GM23338 (cell line): ENCODE results near the gene TLR9. TPM values are rescaled to one million over a fixed set of nuclear protein-coding genes. Genes with fewer than 3 reads are reported as not detected.

Source experiments
- ATAC-seq: fragments of 200-7000 bp; cut with Tn5 transposase; 3 replicates; pipeline ENCODE4 v1.9.1; 2020
- DNase-seq: peaks from one replicate; pipeline ENCODE4 v3.0.0-alpha.2; 2015; ENCODE audit warnings: low spot score
- H2AFZ ChIP-seq: fragments of 200-600 bp; sonication (generic); 2 replicates; pipeline ENCODE4 v1.8.0; 2016; ENCODE audit warnings: antibody characterized with exemption, mild to moderate bottlenecking, moderate library complexity
- H3F3A ChIP-seq: fragments of 200-600 bp; sonication (generic); replicated peaks from 2 replicates; pipeline ENCODE4 v1.8.0; 2017; ENCODE audit warnings: antibody characterized with exemption, mixed run types, low read depth
- H3K27ac ChIP-seq: fragments of 200-600 bp; sonication (generic); 2 replicates; pipeline ENCODE4 v1.6.1; 2016; ENCODE audit warnings: low read depth
- H3K27me3 ChIP-seq: fragments of 200-600 bp; sonication (generic); 2 replicates; pipeline ENCODE4 v1.8.0; 2016; ENCODE audit warnings: mild to moderate bottlenecking, mixed run types, moderate library complexity; ENCODE audit not compliant: insufficient read depth
- H3K36me3 ChIP-seq: fragments of 200-600 bp; sonication (generic); 2 replicates; pipeline ENCODE4 v1.8.0; 2016; ENCODE audit warnings: mild to moderate bottlenecking; ENCODE audit not compliant: insufficient read depth
- H3K4me1 ChIP-seq: fragments of 200-600 bp; sonication (generic); 2 replicates; pipeline ENCODE4 v1.8.0; 2016; ENCODE audit warnings: mild to moderate bottlenecking, moderate library complexity; ENCODE audit not compliant: insufficient read depth
- H3K4me2 ChIP-seq: fragments of 200-600 bp; sonication (generic); 2 replicates; pipeline ENCODE4 v1.7.1; 2017; ENCODE audit warnings: mixed run types
- H3K4me3 ChIP-seq: fragments of 200-600 bp; sonication (generic); 2 replicates; pipeline ENCODE4 v1.6.1; 2016; ENCODE audit warnings: mixed run types
- H3K79me2 ChIP-seq: fragments of 200-600 bp; sonication (generic); replicated peaks from 2 replicates; pipeline ENCODE4 v1.8.0; 2017; ENCODE audit warnings: mild to moderate bottlenecking; ENCODE audit not compliant: insufficient read depth
- H3K9me2 ChIP-seq: fragments of 200-600 bp; sonication (generic); 2 replicates; pipeline ENCODE4 v1.8.0; 2017; ENCODE audit not compliant: insufficient read depth
- H4K20me1 ChIP-seq: fragments of 200-600 bp; sonication (generic); replicated peaks from 2 replicates; pipeline ENCODE4 v1.8.0; 2017; ENCODE audit warnings: mild to moderate bottlenecking; ENCODE audit not compliant: insufficient read depth
- H3K27ac Mint-ChIP-seq: 2 replicates; pipeline ENCODE4 v1.8.0; 2020; ENCODE audit warnings: inconsistent platforms, mild to moderate bottlenecking, moderate library complexity, mixed read lengths
- H3K27me3 Mint-ChIP-seq: 3 replicates; pipeline ENCODE4 v1.8.0; 2022; ENCODE audit warnings: low read depth, mild to moderate bottlenecking, moderate library complexity, mixed read lengths, inconsistent platforms; ENCODE audit not compliant: insufficient read depth, poor library complexity
- H3K36me3 Mint-ChIP-seq: 3 replicates; pipeline ENCODE4 v1.8.0; 2021; ENCODE audit warnings: low read depth, mild to moderate bottlenecking, inconsistent platforms, moderate library complexity, mixed read lengths
- H3K4me1 Mint-ChIP-seq: 3 replicates; pipeline ENCODE4 v1.8.0; 2020; ENCODE audit warnings: mild to moderate bottlenecking, inconsistent platforms, mixed read lengths
- H3K4me3 Mint-ChIP-seq: 3 replicates; pipeline ENCODE4 v1.8.0; 2021; ENCODE audit warnings: moderate library complexity, mild to moderate bottlenecking, inconsistent platforms, mixed read lengths
- H3K9me3 Mint-ChIP-seq: 3 replicates; pipeline ENCODE4 v1.8.0; 2020; ENCODE audit warnings: moderate library complexity, mild to moderate bottlenecking, inconsistent platforms, mixed read lengths
- CREB1 ChIP-seq: fragments of 250-450 bp; sonication (Bioruptor Pico); IDR thresholded peaks from 2 replicates; pipeline ENCODE4 v1.5.0; 2020; ENCODE audit warnings: low read depth, mild to moderate bottlenecking, moderate library complexity
- ETS1 ChIP-seq: IDR thresholded peaks from 2 replicates; pipeline ENCODE4 v1.6.1; 2016; ENCODE audit warnings: antibody characterized with exemption
- EZH2 ChIP-seq: fragments of 200-600 bp; sonication (generic); IDR thresholded peaks from one replicate; pipeline ENCODE4 v1.8.0; 2017; ENCODE audit warnings: antibody characterized with exemption, mild to moderate bottlenecking, low read depth; ENCODE audit not compliant: unreplicated experiment
- EZH2phosphoT487 ChIP-seq: fragments of 200-600 bp; sonication (generic); IDR thresholded peaks from one replicate; pipeline ENCODE4 v1.8.1; 2018; ENCODE audit warnings: antibody characterized with exemption; ENCODE audit not compliant: unreplicated experiment
- JUNB ChIP-seq: IDR thresholded peaks from one replicate; pipeline ENCODE4 v1.6.1; 2016; ENCODE audit warnings: antibody characterized with exemption; ENCODE audit not compliant: unreplicated experiment
- POLR2AphosphoS5 ChIP-seq: IDR thresholded peaks from 2 replicates; pipeline ENCODE4 v1.6.1; 2016; ENCODE audit warnings: antibody characterized with exemption, low read depth
- STAT1 ChIP-seq: IDR thresholded peaks from one replicate; pipeline ENCODE4 v1.6.1; 2016; ENCODE audit warnings: antibody characterized with exemption; ENCODE audit not compliant: unreplicated experiment
- ZNF114 ChIP-seq: fragments of 250-450 bp; sonication (Bioruptor Pico); IDR thresholded peaks from 2 replicates; pipeline ENCODE4 v1.5.0; 2020; ENCODE audit warnings: mild to moderate bottlenecking, moderate library complexity
- polyA plus RNA-seq: library from polyadenylated mRNA; unstranded; fragments of >200 nt; fragmentation: Nextera tagmentation; extraction: Ambion mirVana; gene quantifications from 2 replicates; pipeline ENCODE4 v1.2.1, GENCODE V29; 2016
- total RNA-seq: library from RNA; depleted of rRNA; stranded (reverse); fragments of >200 nt; shearing (Covaris generic); gene quantifications from 2 replicates; pipeline ENCODE4 v1.2.3, GENCODE V29; 2014
- TF ChIP-seq, protein P1 (sequence below): fragments of 250-450 bp; sonication (Bioruptor Pico); IDR thresholded peaks from 2 replicates; pipeline ENCODE4 v1.5.0; 2020; ENCODE audit warnings: mild to moderate bottlenecking, moderate library complexity

Gene TLR9
- total and polyA plus RNA-seq, 2 experiments from 2014 or later, result not detected

GRCh38 chr3:52210037-52210436, 15.4 kb downstream of the TLR9 start (continued):
- TF ChIP-seq, protein P1, sequence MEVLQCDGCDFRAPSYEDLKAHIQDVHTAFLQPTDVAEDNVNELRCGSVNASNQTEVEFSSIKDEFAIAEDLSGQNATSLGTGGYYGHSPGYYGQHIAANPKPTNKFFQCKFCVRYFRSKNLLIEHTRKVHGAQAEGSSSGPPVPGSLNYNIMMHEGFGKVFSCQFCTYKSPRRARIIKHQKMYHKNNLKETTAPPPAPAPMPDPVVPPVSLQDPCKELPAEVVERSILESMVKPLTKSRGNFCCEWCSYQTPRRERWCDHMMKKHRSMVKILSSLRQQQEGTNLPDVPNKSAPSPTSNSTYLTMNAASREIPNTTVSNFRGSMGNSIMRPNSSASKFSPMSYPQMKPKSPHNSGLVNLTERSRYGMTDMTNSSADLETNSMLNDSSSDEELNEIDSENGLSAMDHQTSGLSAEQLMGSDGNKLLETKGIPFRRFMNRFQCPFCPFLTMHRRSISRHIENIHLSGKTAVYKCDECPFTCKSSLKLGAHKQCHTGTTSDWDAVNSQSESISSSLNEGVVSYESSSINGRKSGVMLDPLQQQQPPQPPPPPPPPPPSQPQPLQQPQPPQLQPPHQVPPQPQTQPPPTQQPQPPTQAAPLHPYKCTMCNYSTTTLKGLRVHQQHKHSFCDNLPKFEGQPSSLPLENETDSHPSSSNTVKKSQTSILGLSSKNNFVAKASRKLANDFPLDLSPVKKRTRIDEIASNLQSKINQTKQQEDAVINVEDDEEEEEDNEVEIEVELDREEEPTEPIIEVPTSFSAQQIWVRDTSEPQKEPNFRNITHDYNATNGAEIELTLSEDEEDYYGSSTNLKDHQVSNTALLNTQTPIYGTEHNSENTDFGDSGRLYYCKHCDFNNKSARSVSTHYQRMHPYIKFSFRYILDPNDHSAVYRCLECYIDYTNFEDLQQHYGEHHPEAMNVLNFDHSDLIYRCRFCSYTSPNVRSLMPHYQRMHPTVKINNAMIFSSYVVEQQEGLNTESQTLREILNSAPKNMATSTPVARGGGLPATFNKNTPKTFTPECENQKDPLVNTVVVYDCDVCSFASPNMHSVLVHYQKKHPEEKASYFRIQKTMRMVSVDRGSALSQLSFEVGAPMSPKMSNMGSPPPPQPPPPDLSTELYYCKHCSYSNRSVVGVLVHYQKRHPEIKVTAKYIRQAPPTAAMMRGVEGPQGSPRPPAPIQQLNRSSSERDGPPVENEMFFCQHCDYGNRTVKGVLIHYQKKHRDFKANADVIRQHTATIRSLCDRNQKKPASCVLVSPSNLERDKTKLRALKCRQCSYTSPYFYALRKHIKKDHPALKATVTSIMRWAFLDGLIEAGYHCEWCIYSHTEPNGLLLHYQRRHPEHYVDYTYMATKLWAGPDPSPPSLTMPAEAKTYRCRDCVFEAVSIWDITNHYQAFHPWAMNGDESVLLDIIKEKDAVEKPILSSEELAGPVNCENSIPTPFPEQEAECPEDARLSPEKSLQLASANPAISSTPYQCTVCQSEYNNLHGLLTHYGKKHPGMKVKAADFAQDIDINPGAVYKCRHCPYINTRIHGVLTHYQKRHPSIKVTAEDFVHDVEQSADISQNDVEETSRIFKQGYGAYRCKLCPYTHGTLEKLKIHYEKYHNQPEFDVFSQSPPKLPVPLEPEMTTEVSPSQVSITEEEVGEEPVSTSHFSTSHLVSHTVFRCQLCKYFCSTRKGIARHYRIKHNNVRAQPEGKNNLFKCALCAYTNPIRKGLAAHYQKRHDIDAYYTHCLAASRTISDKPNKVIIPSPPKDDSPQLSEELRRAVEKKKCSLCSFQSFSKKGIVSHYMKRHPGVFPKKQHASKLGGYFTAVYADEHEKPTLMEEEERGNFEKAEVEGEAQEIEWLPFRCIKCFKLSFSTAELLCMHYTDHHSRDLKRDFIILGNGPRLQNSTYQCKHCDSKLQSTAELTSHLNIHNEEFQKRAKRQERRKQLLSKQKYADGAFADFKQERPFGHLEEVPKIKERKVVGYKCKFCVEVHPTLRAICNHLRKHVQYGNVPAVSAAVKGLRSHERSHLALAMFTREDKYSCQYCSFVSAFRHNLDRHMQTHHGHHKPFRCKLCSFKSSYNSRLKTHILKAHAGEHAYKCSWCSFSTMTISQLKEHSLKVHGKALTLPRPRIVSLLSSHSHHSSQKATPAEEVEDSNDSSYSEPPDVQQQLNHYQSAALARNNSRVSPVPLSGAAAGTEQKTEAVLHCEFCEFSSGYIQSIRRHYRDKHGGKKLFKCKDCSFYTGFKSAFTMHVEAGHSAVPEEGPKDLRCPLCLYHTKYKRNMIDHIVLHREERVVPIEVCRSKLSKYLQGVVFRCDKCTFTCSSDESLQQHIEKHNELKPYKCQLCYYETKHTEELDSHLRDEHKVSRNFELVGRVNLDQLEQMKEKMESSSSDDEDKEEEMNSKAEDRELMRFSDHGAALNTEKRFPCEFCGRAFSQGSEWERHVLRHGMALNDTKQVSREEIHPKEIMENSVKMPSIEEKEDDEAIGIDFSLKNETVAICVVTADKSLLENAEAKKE (CRISPR knock-in tag), result no peak
- no peak for TF ChIP-seq ETS1
- no peak for TF ChIP-seq JUNB
- TF ChIP-seq EZH2, result no peak
- TF ChIP-seq CREB1 (CRISPR knock-in tag), result no peak
- TF ChIP-seq EZH2phosphoT487, result no peak
- TF ChIP-seq STAT1, result no peak

DNA sequence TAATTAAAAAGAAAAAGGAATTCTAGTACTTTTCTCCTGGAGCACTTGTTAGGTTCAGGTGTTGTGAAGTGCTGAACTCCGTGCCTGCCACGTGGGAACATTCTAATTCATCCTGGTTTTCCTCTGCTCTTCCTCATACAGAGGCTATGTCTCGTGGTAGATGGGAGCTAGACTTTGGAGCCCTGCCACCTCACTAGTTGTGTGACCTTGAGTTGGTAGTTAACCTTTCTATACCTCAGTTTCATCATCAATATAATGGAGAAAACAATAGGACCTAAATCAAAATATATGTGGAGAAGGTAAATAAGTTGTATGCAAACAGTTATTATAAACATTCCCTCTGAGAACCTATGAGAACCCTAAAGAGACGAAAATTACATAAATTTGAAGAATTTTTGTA, 16.9 kb downstream of the TLR9 start:
- Histone ChIP-seq H3F3A (peaks cover 12% of the 10 kb centered on the region), H3K4me1 (no peaks in the 10 kb centered on the region), H3K4me2 (no peak overlapping the region), H2AFZ (no peak overlapping the region), H3K27ac (no peak overlapping the region), H3K79me2 (no peaks in the 10 kb centered on the region), H3K27me3 (no peaks in the 10 kb centered on the region), H4K20me1 (peaks cover 7% of the 10 kb centered on the region; the same call in 1 of the 2 replicates), H3K36me3 (peaks cover 77% of the 10 kb centered on the region), H3K9me2 (no peaks in the 10 kb centered on the region), H3K4me3 (no peak overlapping the region)
- no peaks in the 10 kb centered on the region for H3K4me1 Mint-ChIP-seq
- ATAC-seq, result no peak
- TF ChIP-seq, protein P1 (CRISPR knock-in tag), result no peak
- TF ChIP-seq POLR2AphosphoS5 (no peak), ZNF114 (CRISPR knock-in tag) (no peak), CREB1 (CRISPR knock-in tag) (no peak)
- H3K4me3 Mint-ChIP-seq, result no peak overlapping the region
- no peaks in the 10 kb centered on the region for H3K9me3 Mint-ChIP-seq
- no peak overlapping the region for H3K27ac Mint-ChIP-seq
- peaks cover 97% of the 10 kb centered on the region for H3K36me3 Mint-ChIP-seq
- H3K27me3 Mint-ChIP-seq, result peaks cover 3% of the 10 kb centered on the region
- DNase-seq, result no peak
